ENCODE results near the gene ZBTB26.

- TF ChIP-seq CTCF (IDR thresholded peaks at IDR 0.05) = no peak
- TF ChIP-seq, protein P1, sequence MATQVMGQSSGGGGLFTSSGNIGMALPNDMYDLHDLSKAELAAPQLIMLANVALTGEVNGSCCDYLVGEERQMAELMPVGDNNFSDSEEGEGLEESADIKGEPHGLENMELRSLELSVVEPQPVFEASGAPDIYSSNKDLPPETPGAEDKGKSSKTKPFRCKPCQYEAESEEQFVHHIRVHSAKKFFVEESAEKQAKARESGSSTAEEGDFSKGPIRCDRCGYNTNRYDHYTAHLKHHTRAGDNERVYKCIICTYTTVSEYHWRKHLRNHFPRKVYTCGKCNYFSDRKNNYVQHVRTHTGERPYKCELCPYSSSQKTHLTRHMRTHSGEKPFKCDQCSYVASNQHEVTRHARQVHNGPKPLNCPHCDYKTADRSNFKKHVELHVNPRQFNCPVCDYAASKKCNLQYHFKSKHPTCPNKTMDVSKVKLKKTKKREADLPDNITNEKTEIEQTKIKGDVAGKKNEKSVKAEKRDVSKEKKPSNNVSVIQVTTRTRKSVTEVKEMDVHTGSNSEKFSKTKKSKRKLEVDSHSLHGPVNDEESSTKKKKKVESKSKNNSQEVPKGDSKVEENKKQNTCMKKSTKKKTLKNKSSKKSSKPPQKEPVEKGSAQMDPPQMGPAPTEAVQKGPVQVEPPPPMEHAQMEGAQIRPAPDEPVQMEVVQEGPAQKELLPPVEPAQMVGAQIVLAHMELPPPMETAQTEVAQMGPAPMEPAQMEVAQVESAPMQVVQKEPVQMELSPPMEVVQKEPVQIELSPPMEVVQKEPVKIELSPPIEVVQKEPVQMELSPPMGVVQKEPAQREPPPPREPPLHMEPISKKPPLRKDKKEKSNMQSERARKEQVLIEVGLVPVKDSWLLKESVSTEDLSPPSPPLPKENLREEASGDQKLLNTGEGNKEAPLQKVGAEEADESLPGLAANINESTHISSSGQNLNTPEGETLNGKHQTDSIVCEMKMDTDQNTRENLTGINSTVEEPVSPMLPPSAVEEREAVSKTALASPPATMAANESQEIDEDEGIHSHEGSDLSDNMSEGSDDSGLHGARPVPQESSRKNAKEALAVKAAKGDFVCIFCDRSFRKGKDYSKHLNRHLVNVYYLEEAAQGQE (IDR thresholded peaks at IDR 0.05; ENCODE audit: insufficient read depth in 1 of 2, low read depth in 2 of 2, low read length in 1 of 2) = no peak
Measured at GRCh38 chr9:122946461-122947005, 15.2 kb upstream of the ZBTB26 start.
